ENCODE measurements around the gene PUDP.

DNA sequence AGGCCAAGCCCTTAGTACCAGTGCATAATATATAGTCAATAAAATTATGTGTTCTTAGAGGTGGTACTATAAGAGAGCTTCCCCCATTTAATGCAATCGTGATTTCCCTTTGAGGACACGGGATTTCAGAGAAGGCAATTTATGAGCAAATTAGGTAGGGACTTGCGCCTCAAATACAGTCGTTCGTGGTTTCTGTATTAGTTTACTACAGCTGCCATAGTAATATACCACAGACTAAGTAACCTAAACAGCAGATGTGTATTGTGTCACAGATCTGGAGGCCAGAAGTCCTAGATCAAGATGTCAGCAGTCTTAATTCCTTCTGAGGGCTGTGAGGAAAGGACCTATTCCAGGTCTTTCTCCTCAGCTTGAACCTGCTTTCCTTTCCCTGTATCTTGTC lies 1.5 kb upstream of the PUDP start:
- TF ChIP-seq POLR2A (IDR thresholded peaks at IDR 0.05) (no peak), CTCF (IDR thresholded peaks at IDR 0.05) (no peak)
